ENCODE data around the gene FAM222A.

Gene FAM222A

GRCh38 chr12:109758426-109759420 is 45.1 kb downstream of the FAM222A start:
- DNase-seq (ENCODE audit: low read depth, low spot score) = no peak

- no peak for DNase-seq (ENCODE audit: low read depth, low spot score)
These were observed 46.0 kb downstream of the FAM222A start for GRCh38 chr12:109759595-109759994.

DNA sequence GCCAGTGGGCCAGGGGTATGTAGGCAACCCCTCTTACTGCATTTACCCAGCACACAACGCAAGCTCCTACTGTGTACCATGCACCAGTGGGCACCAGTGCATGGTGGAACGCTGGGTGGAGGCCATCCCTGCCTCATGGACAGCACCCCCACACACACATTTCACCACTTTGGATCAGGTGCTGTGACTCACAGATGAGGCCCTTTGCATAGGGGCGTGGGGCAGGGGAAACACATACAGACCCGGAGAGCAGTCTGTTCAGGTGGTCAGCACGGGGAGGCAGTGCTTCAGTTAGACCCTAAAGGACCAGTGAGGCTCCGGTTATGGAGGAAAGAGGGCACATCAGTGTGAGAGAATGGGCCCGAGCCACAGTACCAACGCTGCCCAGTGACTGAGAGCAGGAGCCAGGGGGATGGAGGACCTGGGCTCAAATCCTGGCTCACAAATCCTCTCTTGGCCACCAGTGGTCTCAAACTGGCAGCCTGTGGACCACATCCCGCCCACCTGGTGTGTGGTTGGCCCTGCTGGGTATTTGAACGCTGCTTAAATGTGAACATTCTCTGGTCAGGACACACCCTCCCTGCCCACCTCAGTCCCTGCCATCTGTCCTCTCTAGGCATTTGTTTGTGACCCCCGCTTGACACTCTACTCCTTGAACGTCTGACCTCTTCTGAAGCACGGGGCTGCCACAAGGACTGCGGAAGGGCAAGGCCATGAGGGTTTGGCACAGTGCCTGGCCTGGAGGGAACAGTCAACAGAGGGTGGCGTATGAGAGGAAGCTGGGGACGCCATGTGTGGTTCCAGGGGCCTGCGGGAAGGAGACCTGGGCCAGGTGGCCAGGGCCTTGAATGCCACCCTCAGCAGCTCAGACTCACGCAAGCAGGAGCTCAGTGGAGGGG is 46.7 kb downstream of the FAM222A start:
- no peak for DNase-seq (ENCODE audit: low read depth, low spot score)

- no peak for DNase-seq (ENCODE audit: low read depth, low spot score)
These were observed 47.6 kb downstream of the FAM222A start for GRCh38 chr12:109760930-109761921.

DNA sequence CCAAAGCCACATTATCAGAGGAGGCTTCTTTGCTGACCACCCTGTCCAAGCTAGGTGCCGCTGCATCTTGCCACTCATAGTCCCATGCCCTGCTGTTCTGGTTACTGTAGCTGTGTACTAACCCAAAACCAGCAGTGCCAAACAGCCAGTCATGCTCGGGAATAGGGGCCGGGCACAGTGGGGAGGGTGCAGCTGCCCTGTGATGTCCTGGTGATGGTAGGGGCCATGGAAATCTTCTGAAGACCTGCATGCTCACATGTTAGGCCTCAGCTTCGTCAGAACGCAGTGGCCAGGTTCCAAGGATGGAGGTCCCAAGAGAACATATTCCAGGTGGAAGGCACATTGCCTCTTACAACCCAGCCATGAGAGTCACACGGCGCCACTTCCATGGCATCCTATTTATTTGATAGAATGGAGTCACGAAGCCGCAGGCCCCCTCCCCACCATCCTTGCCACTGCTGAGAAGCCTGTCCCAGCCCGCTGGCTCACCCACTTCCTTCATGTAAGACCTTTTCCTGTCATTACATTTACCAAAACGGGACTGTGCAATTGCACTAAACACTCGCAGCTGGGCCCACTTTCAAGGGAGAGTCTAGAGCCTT is 48.5 kb downstream of the FAM222A start:
- DNase-seq (ENCODE audit: low read depth, low spot score) = no peak

DNA sequence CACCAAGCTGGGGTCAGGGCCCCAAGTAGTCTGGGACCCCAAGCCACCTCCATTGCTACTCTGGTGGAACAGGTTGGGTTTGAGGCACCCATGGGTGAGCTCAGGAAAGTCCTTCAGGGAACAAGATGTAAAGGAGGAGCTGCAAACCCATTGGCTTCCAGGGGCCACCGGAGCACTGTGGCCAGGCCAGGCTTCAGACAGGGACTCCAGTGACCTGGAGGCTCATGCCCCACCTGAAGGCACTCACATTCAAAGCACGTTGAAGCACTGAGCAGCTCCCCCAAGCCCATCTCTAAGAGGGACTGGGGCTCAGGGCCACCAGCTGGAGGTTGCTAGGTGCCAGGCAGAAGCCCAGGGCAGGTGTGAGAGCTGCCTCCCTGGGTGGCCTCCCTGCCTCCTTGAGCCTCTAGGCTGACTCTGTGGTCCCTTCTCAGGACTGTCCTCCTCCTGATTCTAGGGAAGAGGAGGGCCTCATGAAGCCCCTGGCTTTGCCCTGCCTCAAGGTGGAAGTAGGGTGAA is 49.1 kb downstream of the FAM222A start:
- no peak for DNase-seq (ENCODE audit: low read depth, low spot score)

DNA sequence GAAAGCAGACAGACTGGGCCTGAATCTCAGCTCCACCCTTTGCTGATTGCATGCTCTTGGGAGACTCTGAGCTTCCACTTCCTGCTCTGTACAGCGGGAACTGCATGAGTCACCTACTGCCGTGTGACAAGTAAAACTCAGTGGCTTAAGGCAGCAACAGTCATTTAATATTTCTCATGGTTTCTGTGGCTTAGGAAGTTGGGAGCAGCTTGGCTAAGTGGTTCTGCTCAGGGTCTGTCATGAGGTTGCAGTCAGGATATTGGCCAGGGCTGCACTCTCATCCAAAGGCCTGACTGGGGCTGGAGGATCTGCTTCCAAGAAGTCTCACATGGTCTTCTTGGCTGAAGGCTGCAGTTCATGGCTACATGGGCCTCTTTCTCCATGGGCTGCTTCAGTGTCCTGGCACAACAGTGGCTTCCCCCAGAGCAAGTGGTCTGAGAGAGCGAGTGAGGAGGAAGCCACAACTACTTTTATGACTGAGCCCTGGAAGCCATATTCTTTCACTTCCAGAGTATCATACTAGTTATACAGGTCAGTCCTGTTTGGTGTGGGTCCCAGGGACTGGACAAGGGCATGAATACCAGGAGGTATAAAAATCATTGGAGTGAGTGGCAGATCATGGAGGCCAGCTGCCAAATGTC is 49.7 kb downstream of the FAM222A start:
- no peak for DNase-seq (ENCODE audit: low read depth, low spot score)

- DNase-seq (ENCODE audit: low read depth, low spot score) = no peak
These were observed 50.5 kb downstream of the FAM222A start for GRCh38 chr12:109764123-109764522.

- no peak for DNase-seq (ENCODE audit: low read depth, low spot score)
These were observed 51.3 kb downstream of the FAM222A start for GRCh38 chr12:109764776-109765445.

DNA sequence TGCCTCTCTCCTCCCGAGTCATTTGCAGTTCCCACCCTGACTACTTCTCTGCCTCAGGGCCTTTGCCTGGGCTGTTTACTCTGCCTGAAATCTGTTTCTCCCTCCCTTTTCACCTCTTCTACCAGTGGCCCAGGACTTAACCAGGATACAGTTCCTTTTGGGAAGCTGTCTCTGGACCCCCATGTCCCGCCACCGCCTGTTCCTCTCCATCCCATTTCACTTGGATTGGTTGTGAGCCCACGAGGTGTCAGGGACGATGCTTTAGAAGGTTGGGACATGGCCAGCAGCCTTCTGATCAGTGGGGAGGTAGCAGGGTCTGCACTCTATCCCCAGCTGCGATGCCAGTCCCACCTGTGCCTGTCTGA is 51.8 kb downstream of the FAM222A start:
- no peak for DNase-seq (ENCODE audit: low read depth, low spot score)

DNA sequence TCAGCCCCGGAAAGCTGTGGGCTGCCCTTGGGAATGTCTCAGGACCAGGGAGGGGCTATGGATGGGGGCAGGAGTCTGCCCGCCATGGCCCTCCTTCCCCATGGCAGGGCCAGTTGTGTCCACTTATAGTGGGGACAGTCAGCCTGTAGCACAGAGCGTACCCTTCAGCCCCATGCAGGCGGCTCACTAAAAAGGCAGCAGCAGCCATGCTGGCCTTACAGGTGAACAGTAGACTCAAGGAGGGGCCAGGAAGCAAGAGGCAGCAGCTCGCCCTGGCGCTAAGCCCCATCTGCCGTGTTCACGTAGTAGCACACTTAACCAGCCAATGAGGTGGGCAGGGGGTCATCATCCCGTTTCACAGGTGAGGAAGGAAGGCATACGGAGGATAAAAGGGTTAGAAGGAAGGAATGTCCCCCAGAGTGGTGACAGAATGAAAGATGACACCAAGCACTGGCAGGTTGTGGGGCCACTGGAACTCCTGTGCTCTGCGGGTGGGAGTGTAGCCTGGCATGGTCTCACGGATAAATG is 52.7 kb downstream of the FAM222A start:
- DNase-seq (ENCODE audit: low read depth, low spot score) = no peak

DNA sequence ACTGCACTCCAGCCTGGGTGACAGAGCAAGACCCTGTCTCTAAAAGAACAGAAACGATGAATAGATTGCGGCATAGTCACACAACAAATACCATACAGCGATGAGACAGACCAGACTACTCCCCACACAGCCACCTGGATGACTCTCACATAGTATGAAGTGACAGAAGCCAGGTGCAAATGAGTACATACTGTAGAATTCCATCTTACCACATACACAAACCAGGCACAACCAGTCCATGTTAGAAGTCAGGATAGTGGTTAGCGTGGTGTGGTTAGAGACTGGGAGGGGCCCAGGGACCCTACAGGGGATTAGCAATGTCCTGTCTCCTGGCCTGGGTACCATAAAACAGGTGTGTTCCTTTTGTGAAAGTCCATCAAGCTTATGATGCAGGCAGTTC is 53.8 kb downstream of the FAM222A start:
- no peak for DNase-seq (ENCODE audit: low read depth, low spot score)

DNA sequence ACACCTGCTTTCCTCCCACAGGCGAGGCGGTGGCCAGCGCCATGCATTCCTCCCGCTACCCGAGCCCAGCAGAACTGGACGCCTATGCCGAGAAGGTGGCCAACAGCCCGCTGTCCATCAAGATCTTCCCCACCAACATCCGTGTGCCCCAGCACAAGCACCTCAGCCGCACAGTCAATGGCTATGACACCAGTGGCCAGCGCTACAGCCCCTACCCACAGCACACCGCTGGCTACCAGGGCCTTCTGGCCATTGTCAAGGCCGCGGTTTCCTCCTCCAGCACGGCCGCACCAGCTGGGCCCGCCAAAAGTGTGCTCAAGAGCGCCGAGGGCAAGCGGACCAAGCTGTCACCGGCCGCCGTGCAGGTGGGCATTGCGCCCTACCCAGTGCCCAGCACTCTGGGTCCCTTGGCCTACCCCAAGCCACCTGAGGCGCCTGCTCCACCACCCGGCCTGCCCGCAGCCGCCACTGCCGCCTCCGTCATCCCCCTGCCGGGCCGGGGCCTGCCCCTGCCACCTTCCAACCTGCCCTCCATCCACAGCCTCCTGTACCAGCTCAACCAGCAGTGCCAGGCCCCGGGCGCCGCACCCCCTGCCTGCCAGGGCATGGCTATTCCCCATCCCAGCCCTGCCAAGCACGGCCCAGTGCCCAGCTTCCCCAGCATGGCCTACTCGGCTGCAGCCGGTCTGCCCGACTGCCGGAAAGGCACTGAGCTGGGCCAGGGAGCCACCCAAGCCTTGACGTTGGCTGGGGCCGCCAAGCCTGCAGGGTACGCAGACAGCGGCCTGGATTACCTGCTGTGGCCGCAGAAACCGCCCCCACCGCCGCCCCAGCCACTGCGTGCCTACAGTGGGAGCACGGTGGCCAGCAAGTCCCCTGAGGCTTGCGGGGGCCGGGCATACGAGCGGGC is 54.6 kb downstream of the FAM222A start:
- DNase-seq (ENCODE audit: low read depth, low spot score) = no peak

GRCh38 chr12:109768901-109769670 is 55.5 kb downstream of the FAM222A start:
- DNase-seq (ENCODE audit: low read depth, low spot score) = no peak

GRCh38 chr12:109770104-109770860 is 56.7 kb downstream of the FAM222A start:
- DNase-seq (ENCODE audit: low read depth, low spot score) = no peak

DNA sequence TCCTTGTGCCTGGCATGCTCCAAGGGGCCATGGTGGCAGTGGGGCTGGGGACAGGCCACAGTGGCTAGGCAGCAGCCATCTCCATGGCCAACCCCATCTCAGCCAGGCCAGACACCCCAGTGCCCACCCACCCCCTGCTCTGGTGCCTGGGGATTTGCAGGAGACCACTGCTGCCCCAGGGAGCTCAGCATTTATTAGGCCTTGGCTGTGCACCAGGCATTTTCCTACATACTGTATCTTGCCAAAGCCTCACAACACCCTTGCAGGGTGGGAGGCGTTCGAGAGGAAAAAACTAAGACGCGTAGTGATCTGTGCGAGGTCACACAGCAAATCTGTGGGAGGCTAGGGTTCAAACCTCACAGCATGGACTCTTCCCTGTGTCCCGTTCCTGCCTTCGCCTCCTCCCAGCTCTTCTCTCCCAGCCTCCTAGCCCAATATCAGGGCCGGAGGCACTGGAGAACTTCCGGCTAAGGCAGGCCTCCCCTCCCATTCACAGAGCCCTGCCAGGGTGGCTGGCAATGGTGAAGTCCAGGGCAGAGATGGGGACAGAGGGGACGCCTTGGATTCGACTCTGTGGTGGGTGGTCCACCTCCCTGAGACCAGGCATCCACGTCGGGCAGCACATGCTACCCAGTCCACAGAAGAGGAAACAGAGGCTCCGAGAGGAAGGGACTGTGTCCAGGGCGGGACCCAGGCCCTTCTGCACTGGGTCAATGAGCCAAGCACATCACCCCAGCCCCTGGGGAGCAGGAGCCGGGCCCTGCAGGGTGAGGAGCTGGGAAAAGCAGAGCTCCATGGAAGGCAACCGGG is 57.4 kb downstream of the FAM222A start:
- DNase-seq (ENCODE audit: low read depth, low spot score) = no peak

Measured in iPS DF 19.7 (cell line).